HepG2 (cell line): ENCODE results near the gene MADD. TPM values are rescaled to one million over a fixed set of nuclear protein-coding genes. Genes with fewer than 3 reads are reported as not detected.

Experiments used
- ATAC-seq: fragments of 200-7000 bp; cut with Tn5 transposase; 3 replicates; pipeline ENCODE4 v1.9.1; 2020; ENCODE audit warnings: mild to moderate bottlenecking, moderate library complexity
- BruUV-seq: library from RNA; stranded (reverse); fragments of 400-500 nt; replicated peaks from 2 replicates; lab custom pipeline; 2021; lab: Mats Ljungman, UMichigan
- CTCF ChIA-PET: fragments of 300-600 bp; formaldehyde crosslinking; extraction: SDS; loops from one replicate; lab custom pipeline; 2021; ENCODE audit warnings: low total read pairs, inconsistent platforms, low intra/inter-chr PET ratio; lab: Yijun Ruan, JAX
- POLR2A ChIA-PET: fragments of 350-600 bp; sonication (Branson Sonifier 250); formaldehyde crosslinking; loops from one replicate; lab custom pipeline; 2020; ENCODE audit warnings: antibody characterized with exemption, inconsistent platforms; lab: Yijun Ruan, JAX
- DNase-seq: peaks from one replicate; pipeline ENCODE4 v3.0.0-alpha.2; 2015; ENCODE audit warnings: low spot score
- FAIRE-seq: peaks from 3 replicates; lab custom pipeline; 2011; peaks lifted over from hg19 to GRCh38; lab: Jason Lieb, UNC
- H2AFZ ChIP-seq: one replicate; pipeline ENCODE4 v1.6.1; 2011; ENCODE audit warnings: low read length, inconsistent platforms
- H3K27ac ChIP-seq: fragments of 300-600 bp; 3 replicates; pipeline ENCODE4 v1.8.0; 2011; ENCODE audit warnings: mixed run types, mild to moderate bottlenecking, mixed read lengths, low read length, inconsistent platforms; ENCODE audit not compliant: insufficient read depth; ENCODE audit errors: extremely low read length
- H3K27me3 ChIP-seq, 2 experiments: fragments of 200-600 bp in 1 of 2; 2 replicates in 1 of 2; 3 replicates in 1 of 2; pipeline versions ENCODE4 v1.6.0 to v1.8.0; 2011; ENCODE audit warnings: low read length in 2 of 2, mild to moderate bottlenecking in 2 of 2, moderate library complexity in 2 of 2, inconsistent platforms in 1 of 2; ENCODE audit not compliant: insufficient read depth in 2 of 2, control insufficient read depth in 1 of 2
- H3K36me3 ChIP-seq, 2 experiments: fragments of 200-600 bp in 1 of 2; replicated peaks in 1 of 2; 2 replicates in 1 of 2; 3 replicates in 1 of 2; pipeline versions ENCODE4 v1.5.1 to v1.8.0; 2011; ENCODE audit warnings: low read length in 2 of 2, inconsistent platforms in 1 of 2; ENCODE audit not compliant: insufficient read depth in 2 of 2, control insufficient read depth in 1 of 2
- H3K4me1 ChIP-seq: 2 replicates; pipeline ENCODE4 v1.5.1; 2012; ENCODE audit warnings: low read length, inconsistent platforms; ENCODE audit not compliant: insufficient read depth
- H3K4me2 ChIP-seq: 2 replicates; pipeline ENCODE4 v1.6.0; 2011; ENCODE audit warnings: low read depth, low read length, inconsistent platforms
- H3K4me3 ChIP-seq, 3 experiments: fragments of 200-600 bp in 1 of 3; sonication (generic), shearing (Covaris generic) in 1 of 3; replicated peaks in 1 of 3; 2 replicates each; pipeline ENCODE4 v1.5.1; 2011 to 2016; ENCODE audit warnings: low read length in 3 of 3, inconsistent platforms in 2 of 3, low read depth in 2 of 3, mild to moderate bottlenecking in 2 of 3, control low read depth in 1 of 3, mixed read lengths in 1 of 3; ENCODE audit not compliant: insufficient read depth in 1 of 3
- H3K79me2 ChIP-seq: one replicate; pipeline ENCODE4 v1.6.1; 2011; ENCODE audit warnings: low read length, inconsistent platforms; ENCODE audit not compliant: insufficient read depth
- H3K9ac ChIP-seq: 2 replicates; pipeline ENCODE4 v1.6.0; 2011; ENCODE audit warnings: mild to moderate bottlenecking, low read depth, low read length, inconsistent platforms; ENCODE audit not compliant: insufficient read depth
- H3K9me3 ChIP-seq: 2 replicates; pipeline ENCODE4 v1.5.1; 2012; ENCODE audit warnings: mild to moderate bottlenecking, low read length
- H4K20me1 ChIP-seq: 2 replicates; pipeline ENCODE4 v1.6.0; 2011; ENCODE audit warnings: inconsistent platforms, mild to moderate bottlenecking, low read length, moderate library complexity; ENCODE audit not compliant: insufficient read depth
- CBX2 ChIP-seq, 2 experiments: fragments of 200-600 bp in 1 of 2; sonication (generic); formaldehyde crosslinking in 1 of 2; IDR thresholded peaks; 2 replicates each; pipeline versions ENCODE4 v1.7.0 to v1.8.1; 2018 to 2022; ENCODE audit warnings: low read depth in 2 of 2, low read length in 1 of 2, mild to moderate bottlenecking in 1 of 2, missing genetic modification reagents in 1 of 2
- CEBPG ChIP-seq: IDR thresholded peaks from 2 replicates; pipeline ENCODE4 v1.6.1; 2016
- FOXA1 ChIP-seq, 2 experiments: fragments of 450-650 bp in 1 of 2; sonication (generic) in 1 of 2; formaldehyde crosslinking in 1 of 2; IDR thresholded peaks; 2 replicates each; pipeline versions ENCODE4 v1.4.0 to v1.6.1; 2016 to 2020; ENCODE audit warnings: missing genetic modification reagents in 1 of 2
- FOXP1 ChIP-seq, 2 experiments: fragments of 450-650 bp in 1 of 2; IDR thresholded peaks; 2 replicates each; pipeline ENCODE4 v1.6.1; 2017 to 2018; ENCODE audit warnings: antibody characterized with exemption in 1 of 2
- KLF13 ChIP-seq: sonication (generic); formaldehyde crosslinking; IDR thresholded peaks from 2 replicates; pipeline ENCODE4 v1.4.0; 2020; ENCODE audit warnings: mild to moderate bottlenecking, missing genetic modification reagents
- MED8 ChIP-seq: sonication (generic); formaldehyde crosslinking; IDR thresholded peaks from 2 replicates; pipeline ENCODE4 v1.8.1; 2023; ENCODE audit warnings: mild to moderate bottlenecking, missing genetic modification reagents; ENCODE audit not compliant: insufficient replicate concordance
- SMARCC2 ChIP-seq: fragments of 450-650 bp; IDR thresholded peaks from 2 replicates; pipeline ENCODE4 v1.6.1; 2017; ENCODE audit warnings: antibody characterized with exemption, mild to moderate bottlenecking
- SMC3 ChIP-seq: IDR thresholded peaks from 2 replicates; pipeline ENCODE4 v1.6.1; 2011; ENCODE audit warnings: low read length, improper control_type of control experiment
- SP140L ChIP-seq: sonication (generic); formaldehyde crosslinking; IDR thresholded peaks from 2 replicates; pipeline ENCODE4 v1.4.0; 2020; ENCODE audit warnings: missing genetic modification reagents, borderline replicate concordance
- STAG1 ChIP-seq: sonication (generic); formaldehyde crosslinking; IDR thresholded peaks from 2 replicates; pipeline ENCODE4 v1.4.0; 2020; ENCODE audit warnings: missing genetic modification reagents
- TFDP2 ChIP-seq: sonication (generic); formaldehyde crosslinking; IDR thresholded peaks from 2 replicates; pipeline ENCODE4 v1.4.0; 2020; ENCODE audit warnings: missing genetic modification reagents
- XRCC5 ChIP-seq: fragments of 200-400 bp; formaldehyde crosslinking; optimal IDR thresholded peaks from 2 replicates; pipeline ENCODE3; 2017; ENCODE audit warnings: mild to moderate bottlenecking, low read length
- ZBTB42 ChIP-seq: sonication (generic); formaldehyde crosslinking; IDR thresholded peaks from 2 replicates; pipeline ENCODE4 v1.5.0; 2020; ENCODE audit warnings: mild to moderate bottlenecking, missing genetic modification reagents
- ZMYM2 ChIP-seq: sonication (generic); formaldehyde crosslinking; IDR thresholded peaks from 2 replicates; pipeline ENCODE4 v1.8.0; 2022; ENCODE audit warnings: mild to moderate bottlenecking, missing genetic modification reagents
- ZNF225 ChIP-seq: sonication (generic); formaldehyde crosslinking; IDR thresholded peaks from 2 replicates; pipeline ENCODE4 v1.4.0; 2020; ENCODE audit warnings: mild to moderate bottlenecking, missing genetic modification reagents
- ZNF484 ChIP-seq: sonication (generic); formaldehyde crosslinking; IDR thresholded peaks from 2 replicates; pipeline ENCODE4 v1.5.1; 2020; ENCODE audit warnings: mild to moderate bottlenecking, low read depth, missing genetic modification reagents, borderline replicate concordance
- ZNF546 ChIP-seq: sonication (generic); formaldehyde crosslinking; conservative IDR thresholded peaks from 2 replicates; pipeline ENCODE4 v1.8.1; 2023; ENCODE audit warnings: mild to moderate bottlenecking, missing genetic modification reagents
- ZNF570 ChIP-seq: sonication (generic); formaldehyde crosslinking; IDR thresholded peaks from 2 replicates; pipeline ENCODE4 v1.4.0; 2020; ENCODE audit warnings: mild to moderate bottlenecking, missing genetic modification reagents, borderline replicate concordance
- ZNF652 ChIP-seq: IDR thresholded peaks from 2 replicates; pipeline ENCODE4 v1.6.1; 2016; ENCODE audit warnings: low read depth, borderline replicate concordance
- ZNF737 ChIP-seq: sonication (generic); formaldehyde crosslinking; IDR thresholded peaks from 2 replicates; pipeline ENCODE4 v1.5.0; 2020; ENCODE audit warnings: missing genetic modification reagents, mild to moderate bottlenecking, borderline replicate concordance
- ZNF75D ChIP-seq: sonication (generic); formaldehyde crosslinking; IDR thresholded peaks from 2 replicates; pipeline ENCODE4 v1.8.1; 2023; ENCODE audit warnings: missing genetic modification reagents, mild to moderate bottlenecking, borderline replicate concordance
- ZNF781 ChIP-seq: sonication (generic); formaldehyde crosslinking; IDR thresholded peaks from 2 replicates; pipeline ENCODE4 v1.5.1; 2020; ENCODE audit warnings: borderline replicate concordance, mild to moderate bottlenecking, missing genetic modification reagents; ENCODE audit errors: not compliant biosample characterization
- WGBS: methylation state at CpG from one replicate; pipeline ENCODE4 v1.1.6; 2017; ENCODE audit warnings: low lambda C conversion rate; 5-methylcytosine and 5-hydroxymethylcytosine counted together
- in situ Hi-C: cut with HindIII; loops from 2 replicates; pipeline ENCODE4 v1.10.0; 2017; ENCODE audit warnings: low pct_unique_long_range_greater_than_20kb; ENCODE audit not compliant: extremely low pct_ligation_motif_present
- intact Hi-C: fragments of 100-400 bp; cut with micrococcal nuclease; formaldehyde crosslinking; loops from one replicate; pipeline ENCODE4 v1.10.0; 2022; ENCODE audit not compliant: unreplicated experiment
- polyA plus RNA-seq, 8 experiments: library from polyadenylated mRNA; depleted of rRNA in 3 of 8; stranded (reverse) in 7 of 8; unstranded in 1 of 8; fragments of >200 nt; fragmentation: Illumina TruSeq in 4 of 8; extraction: Trizol in 4 of 8; gene quantifications; 2 replicates each; pipeline versions ENCODE4 v1.2.1 to v1.2.3, GENCODE V29; 2011 to 2016; ENCODE audit warnings: low read depth in 4 of 8, missing spikeins in 1 of 8, mixed read lengths in 1 of 8; ENCODE audit not compliant: insufficient read depth in 1 of 8
- total RNA-seq, 5 experiments: library from RNA; depleted of rRNA; stranded (reverse); fragments of >200 nt; fragmentation: Illumina TruSeq; extraction: Trizol; gene quantifications; 2 replicates each; pipeline ENCODE4 v1.2.3, GENCODE V29; 2016; ENCODE audit warnings: low read depth in 1 of 5
- TF ChIP-seq, protein P1 (sequence below): sonication (generic); formaldehyde crosslinking; IDR thresholded peaks from 2 replicates; pipeline ENCODE4 v1.5.0; 2020; ENCODE audit warnings: missing genetic modification reagents, mild to moderate bottlenecking, borderline replicate concordance
- TF ChIP-seq, protein P2 (sequence below): sonication (generic); formaldehyde crosslinking; IDR thresholded peaks from 2 replicates; pipeline ENCODE4 v1.4.0; 2020; ENCODE audit warnings: mild to moderate bottlenecking, missing genetic modification reagents

Gene MADD
- total and polyA plus RNA-seq, 2 of the 13 experiments (the other 11 are each of a cell fraction or from before 2014, with no cell fraction given): 18.0 to 29.2 TPM

DNA sequence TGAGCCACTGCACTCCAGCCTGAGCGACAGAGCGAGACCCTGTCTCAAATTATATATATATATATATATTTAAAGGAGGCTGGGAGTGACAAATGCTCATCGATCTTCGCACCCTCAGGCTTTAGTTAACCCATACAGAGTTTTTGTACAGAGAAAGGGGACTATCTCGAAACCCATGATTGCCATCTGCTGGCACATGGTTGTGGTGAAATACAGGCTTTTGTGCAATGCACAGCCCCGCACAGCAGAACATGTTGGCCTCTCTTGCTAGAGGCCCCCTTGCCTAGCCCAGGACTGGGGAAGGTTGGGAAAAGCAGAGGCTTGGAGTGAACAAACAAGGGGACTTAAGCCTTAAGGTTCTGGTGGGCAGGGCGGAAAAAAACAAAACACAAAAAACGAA is 78.9 kb downstream of the MADD start:
- no peaks in the 10 kb centered on the region for H3K79me2 ChIP-seq
- no peak overlapping the region for H3K27ac ChIP-seq
- peaks cover 7 to 69% of the 10 kb centered on the region in 2 experiments; a peak in 3 of 5 replicates for H3K27me3 ChIP-seq
- H3K4me3 ChIP-seq: peak overlapping the region in 1 of 3 experiments; percentile 10; a peak in 1 of 6 replicates
- H3K4me2 ChIP-seq: peak overlapping the region; percentile 44
- no peaks in the 10 kb centered on the region for H3K9me3 ChIP-seq
- H2AFZ ChIP-seq: peak overlapping the region; percentile 44
- in situ Hi-C loops (no loop called here), intact Hi-C loops (no loop called here)
- H4K20me1 ChIP-seq: no peaks in the 10 kb centered on the region
- H3K9ac ChIP-seq: no peak overlapping the region
- ATAC-seq (peak; percentile 71), FAIRE-seq (peak; percentile 50), DNase-seq (peak; percentile 53)
- H3K36me3 ChIP-seq: no peaks in the 10 kb centered on the region
- BruUV-seq: no TSS peak
- peaks cover 45% of the 10 kb centered on the region for H3K4me1 ChIP-seq
- ChIA-PET CTCF (no interaction called here), POLR2A (interaction anchor here (1.6 kb wide), 1 partner anchor 11 kb away, joined by 3 read pairs; no protein-coding TSS in a partner anchor)
- 3% methylated on average over 4 of the region's 8 CpGs for WGBS
- TF ChIP-seq CBX2 (IDR thresholded peaks at IDR 0.05; ENCODE audit: low read depth, low read length) (no peak), CBX2 (CRISPR knock-in tag; IDR thresholded peaks at IDR 0.05; ENCODE audit: low read depth) (no peak), SMC3 (peak; percentile 39; the same call in 1 of the 2 replicates), ZNF75D (CRISPR knock-in tag) (no peak), SP140L (CRISPR knock-in tag) (no peak), ZNF546 (no peak), ZNF737 (CRISPR knock-in tag) (no peak), XRCC5 (peak; percentile 28), ZNF484 (CRISPR knock-in tag) (no peak), STAG1 (peak; percentile 59), FOXA1 (IDR thresholded peaks at IDR 0.05) (no peak), FOXA1 (CRISPR knock-in tag; IDR thresholded peaks at IDR 0.05) (no peak), ZBTB42 (CRISPR knock-in tag) (no peak), ZNF570 (CRISPR knock-in tag) (no peak), KLF13 (CRISPR knock-in tag) (no peak), MED8 (no peak), TFDP2 (CRISPR knock-in tag) (no peak), ZNF225 (no peak), CEBPG (CRISPR knock-in tag) (0 out of 2 replicates have a peak, but pooled peaks have one; percentile 40), ZMYM2 (CRISPR knock-in tag) (no peak), FOXP1 (IDR thresholded peaks at IDR 0.05) (no peak), FOXP1 (CRISPR knock-in tag; IDR thresholded peaks at IDR 0.05) (no peak), ZNF781 (CRISPR knock-in tag) (no peak), SMARCC2 (no peak), ZNF652 (CRISPR knock-in tag) (peak; percentile 64; the same call in 1 of the 2 replicates)
- TF ChIP-seq, protein P1, sequence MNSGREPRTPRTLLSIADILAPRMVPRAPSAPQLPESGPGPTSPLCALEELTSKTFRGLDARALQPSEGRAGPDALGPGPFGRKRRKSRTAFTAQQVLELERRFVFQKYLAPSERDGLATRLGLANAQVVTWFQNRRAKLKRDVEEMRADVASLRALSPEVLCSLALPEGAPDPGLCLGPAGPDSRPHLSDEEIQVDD (CRISPR knock-in tag): no peak
- TF ChIP-seq, protein P2, sequence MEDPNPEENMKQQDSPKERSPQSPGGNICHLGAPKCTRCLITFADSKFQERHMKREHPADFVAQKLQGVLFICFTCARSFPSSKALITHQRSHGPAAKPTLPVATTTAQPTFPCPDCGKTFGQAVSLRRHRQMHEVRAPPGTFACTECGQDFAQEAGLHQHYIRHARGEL (CRISPR knock-in tag): no peak
